Stimulated activated CD8-positive, alpha-beta memory T cell treated with anti-CD3 and anti-CD28 coated beads, Interleukin-7, amount 100 ng/mL, for 1 hour (primary cell): Measurements from ENCODE around the gene GPATCH11.

Source experiments
- DNase-seq, 2 donors: peaks; one replicate each; pipeline ENCODE4 v3.0.0-alpha.2; 2020; ENCODE audit warnings: low read depth in 2 of 2

GPATCH11 gene

DNA sequence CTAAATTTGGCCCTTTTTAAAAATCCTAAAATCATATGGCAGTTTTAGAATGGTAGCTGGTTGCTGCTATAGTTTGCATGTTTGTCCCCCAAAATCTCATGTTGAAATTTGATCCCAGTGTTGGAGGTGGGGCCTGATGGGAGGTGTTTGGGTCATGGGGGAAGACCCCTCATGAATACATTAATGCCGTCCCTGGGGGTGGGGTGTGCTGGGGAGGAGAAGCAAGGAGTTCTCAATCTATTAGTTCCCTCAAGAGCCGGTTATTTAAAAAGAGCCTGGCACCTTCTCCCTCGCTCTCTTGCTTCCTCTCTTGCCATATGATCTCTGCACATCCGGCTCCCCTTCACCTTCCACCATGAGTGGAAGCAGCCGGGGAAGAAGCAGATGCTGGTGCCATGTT lies 20.8 kb downstream of the GPATCH11 start:
- DNase-seq, result no peak

- no peak for DNase-seq
Measured at GRCh38 chr2:37109523-37109922, 25.2 kb downstream of the GPATCH11 start.

DNA sequence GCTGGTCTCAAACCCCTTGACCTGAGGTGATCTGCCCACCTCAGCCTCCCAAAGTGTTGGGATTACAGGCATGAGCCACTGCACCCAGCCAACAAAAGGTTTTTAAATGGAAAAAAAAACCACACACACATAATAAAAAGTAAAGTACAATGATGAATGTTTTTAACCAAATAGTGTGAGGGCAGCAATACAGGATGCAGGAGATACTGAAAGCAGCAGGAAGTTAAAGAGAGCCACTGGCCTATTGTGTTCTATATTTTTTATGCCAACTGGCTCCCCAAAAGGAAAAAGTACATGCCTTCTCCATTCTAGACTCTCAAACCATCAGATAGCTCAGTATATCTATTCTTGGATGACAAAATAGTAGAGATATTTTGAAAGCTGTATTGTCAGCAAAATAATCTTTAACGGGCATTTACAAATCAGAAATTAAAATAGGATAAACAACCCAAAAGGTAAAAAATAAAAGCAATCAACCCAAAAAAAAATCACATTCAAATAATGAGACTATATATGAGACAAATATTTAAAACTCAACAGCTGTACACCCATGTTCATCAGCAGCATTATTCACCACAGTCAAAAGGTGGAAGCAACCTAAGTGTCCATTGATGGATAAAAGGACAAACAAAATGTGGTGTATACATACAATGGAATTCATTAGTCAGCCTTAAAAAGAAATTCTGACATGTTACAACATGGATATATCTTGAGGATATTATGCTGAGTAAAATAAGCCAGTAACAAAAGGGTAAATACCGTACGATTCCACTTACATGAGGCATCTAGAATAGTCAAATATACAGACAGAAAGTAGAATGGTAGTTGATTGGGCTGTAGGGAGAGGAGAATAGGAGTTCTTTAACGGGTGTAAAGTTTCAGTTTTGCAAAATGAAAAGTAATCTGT lies 26.2 kb downstream of the GPATCH11 start:
- no peak for DNase-seq

- DNase-seq, result no peak
Measured at GRCh38 chr2:37111958-37112357, 27.6 kb downstream of the GPATCH11 start.

GRCh38 chr2:37117566-37117965 lies 33.2 kb downstream of the GPATCH11 start:
- DNase-seq, result no peak

- DNase-seq, result no peak
Measured at GRCh38 chr2:37119157-37119556, 34.8 kb downstream of the GPATCH11 start.

DNA sequence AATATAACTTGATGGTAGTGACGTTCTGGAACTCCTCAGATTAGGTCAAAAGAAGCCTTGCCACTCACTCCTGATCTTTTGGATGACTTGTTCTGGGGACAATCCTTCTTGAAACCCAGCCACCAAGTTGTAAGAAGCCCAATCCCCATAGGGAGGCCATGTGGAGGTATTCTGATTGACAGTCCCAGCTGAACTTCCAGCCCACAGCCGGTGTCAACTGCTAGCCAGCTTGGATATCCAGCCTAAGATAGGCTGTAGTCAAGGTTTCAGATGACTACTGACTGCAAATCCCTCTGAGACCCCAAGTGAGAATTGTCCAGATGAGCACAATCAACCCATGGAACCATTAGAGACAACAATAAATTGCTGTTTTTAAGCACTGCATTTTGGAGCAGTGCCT lies 41.1 kb downstream of the GPATCH11 start:
- DNase-seq, result no peak

- no peak for DNase-seq
Measured at GRCh38 chr2:37132914-37133313, 48.6 kb downstream of the GPATCH11 start.

DNA sequence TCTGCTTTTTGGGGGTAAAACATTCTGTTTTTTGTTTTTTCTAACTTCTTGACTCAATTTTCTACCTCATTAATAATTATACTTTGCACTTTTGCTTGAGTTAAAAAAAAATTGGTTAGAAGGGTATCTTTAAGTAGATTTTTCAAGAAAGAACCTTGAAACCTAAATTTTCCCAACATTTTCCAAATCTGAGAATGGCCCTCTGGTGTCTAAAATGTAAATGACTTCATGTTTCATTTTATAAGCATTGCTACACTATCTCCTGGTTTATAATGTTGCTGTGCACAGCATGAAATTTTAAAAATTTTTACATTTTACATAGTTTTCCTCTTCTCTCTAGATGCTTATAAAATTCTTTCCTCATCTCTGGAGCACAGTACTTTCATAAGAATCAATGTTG lies 58.2 kb downstream of the GPATCH11 start:
- DNase-seq, result no peak

DNA sequence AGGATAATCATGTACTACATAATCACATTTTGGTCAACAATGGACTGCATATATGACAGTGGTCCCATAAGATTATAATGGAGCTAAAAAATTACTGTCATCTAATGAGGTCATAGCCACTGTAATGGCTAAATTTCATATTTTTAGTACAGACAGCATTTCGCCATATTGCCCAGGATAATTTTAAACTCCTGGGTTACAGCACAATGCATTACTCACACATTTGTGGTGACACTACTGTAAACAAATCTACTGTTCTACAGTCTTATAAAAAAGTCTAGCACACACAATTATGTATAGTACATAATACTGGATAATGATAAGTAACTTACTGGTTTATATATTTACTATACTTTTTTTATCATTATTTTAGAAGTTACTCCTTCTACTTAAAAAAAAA lies 59.7 kb downstream of the GPATCH11 start:
- DNase-seq, result no peak

- no peak for DNase-seq
Measured at GRCh38 chr2:37146062-37146461, 61.7 kb downstream of the GPATCH11 start.

DNA sequence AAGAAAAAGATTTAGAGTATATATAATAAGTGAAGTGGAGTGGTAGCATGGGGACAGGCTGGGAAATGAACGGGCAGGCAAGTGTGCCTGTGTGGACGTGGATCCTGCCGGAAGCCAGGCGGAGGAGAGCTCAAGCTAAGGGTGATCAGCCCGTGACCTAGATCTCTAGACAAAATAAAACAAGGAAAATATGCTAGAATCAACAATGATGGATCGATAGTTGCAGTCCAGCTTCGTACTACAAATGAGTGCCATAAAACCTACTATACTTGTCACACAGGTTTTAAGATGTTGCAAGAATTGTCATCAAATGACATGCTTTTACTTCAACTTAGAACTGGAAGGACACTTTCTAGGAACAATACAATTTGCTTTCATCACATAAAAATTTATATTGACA lies 64.0 kb downstream of the GPATCH11 start:
- DNase-seq, result no peak
